ENCODE results near the gene RNF123.

Gene RNF123

GRCh38 chr3:49699281-49699979 lies 10.1 kb downstream of the RNF123 start:
- DNase-seq (ENCODE audit: low read depth): peak; percentile 64
- no peak for TF ChIP-seq CTCF (conservative IDR thresholded peaks at IDR 0.05; ENCODE audit: low read length)
- no peak overlapping the region for H3K4me3 ChIP-seq (ENCODE audit: low read length)

GRCh38 chr3:49700014-49700413 lies 10.7 kb downstream of the RNF123 start:
- DNase-seq (ENCODE audit: low read depth): no peak
- no peak overlapping the region for H3K4me3 ChIP-seq (ENCODE audit: low read length)
- TF ChIP-seq CTCF (conservative IDR thresholded peaks at IDR 0.05; ENCODE audit: low read length): no peak

- DNase-seq (ENCODE audit: low read depth): no peak
- no peak overlapping the region for H3K4me3 ChIP-seq (ENCODE audit: low read length)
- no peak for TF ChIP-seq CTCF (conservative IDR thresholded peaks at IDR 0.05; ENCODE audit: low read length)
These were observed 11.2 kb downstream of the RNF123 start for GRCh38 chr3:49700453-49701128.

GRCh38 chr3:49701388-49702077 lies 12.2 kb downstream of the RNF123 start:
- DNase-seq (ENCODE audit: low read depth): no peak
- H3K4me3 ChIP-seq (ENCODE audit: low read length): no peak overlapping the region
- TF ChIP-seq CTCF (conservative IDR thresholded peaks at IDR 0.05; ENCODE audit: low read length): peak; percentile 47

GRCh38 chr3:49702672-49703071 lies 13.3 kb downstream of the RNF123 start:
- DNase-seq (ENCODE audit: low read depth): no peak
- TF ChIP-seq CTCF (conservative IDR thresholded peaks at IDR 0.05; ENCODE audit: low read length): no peak
- H3K4me3 ChIP-seq (ENCODE audit: low read length): no peak overlapping the region

GRCh38 chr3:49703443-49703927 lies 14.1 kb downstream of the RNF123 start:
- no peak overlapping the region for H3K4me3 ChIP-seq (ENCODE audit: low read length)
- peak; percentile 82 for TF ChIP-seq CTCF (conservative IDR thresholded peaks at IDR 0.05; ENCODE audit: low read length)
- peak; percentile 63 for DNase-seq (ENCODE audit: low read depth)
